GM20000 (cell line): ENCODE results near the gene ABCC11.

Experiments
- DNase-seq: peaks from one replicate; pipeline ENCODE4 v3.0.0; 2012; ENCODE audit warnings: low spot score
- CTCF ChIP-seq: IDR thresholded peaks from 2 replicates; pipeline ENCODE4 v1.5.1; 2012; ENCODE audit warnings: mild to moderate bottlenecking, control low read depth; ENCODE audit errors: extremely low read depth, missing control alignments

Gene ABCC11

DNA sequence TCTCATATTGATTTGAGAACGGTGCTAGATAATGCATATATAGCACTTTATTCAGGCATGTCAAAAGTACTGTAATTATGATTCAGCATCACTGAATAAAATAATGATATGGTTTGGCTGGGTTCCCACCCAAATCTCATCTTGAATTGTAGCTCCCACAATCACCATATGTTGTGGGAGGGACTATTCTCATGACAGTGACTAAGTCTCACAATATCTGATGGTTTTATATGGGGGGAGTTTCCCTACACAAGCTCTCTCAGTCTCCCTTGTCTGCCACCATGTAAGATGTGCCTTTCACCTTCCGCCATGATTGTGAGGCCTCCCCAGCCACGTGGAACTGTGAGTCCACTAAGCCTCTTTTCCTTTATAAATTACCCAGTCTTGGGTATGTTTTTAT, 28.9 kb downstream of the ABCC11 start:
- no peak for TF ChIP-seq CTCF
- no peak for DNase-seq

- no peak for TF ChIP-seq CTCF
- DNase-seq, result no peak
These were observed 29.6 kb downstream of the ABCC11 start for GRCh38 chr16:48217708-48218107.

GRCh38 chr16:48215738-48216137, 31.6 kb downstream of the ABCC11 start:
- no peak for TF ChIP-seq CTCF
- no peak for DNase-seq

DNA sequence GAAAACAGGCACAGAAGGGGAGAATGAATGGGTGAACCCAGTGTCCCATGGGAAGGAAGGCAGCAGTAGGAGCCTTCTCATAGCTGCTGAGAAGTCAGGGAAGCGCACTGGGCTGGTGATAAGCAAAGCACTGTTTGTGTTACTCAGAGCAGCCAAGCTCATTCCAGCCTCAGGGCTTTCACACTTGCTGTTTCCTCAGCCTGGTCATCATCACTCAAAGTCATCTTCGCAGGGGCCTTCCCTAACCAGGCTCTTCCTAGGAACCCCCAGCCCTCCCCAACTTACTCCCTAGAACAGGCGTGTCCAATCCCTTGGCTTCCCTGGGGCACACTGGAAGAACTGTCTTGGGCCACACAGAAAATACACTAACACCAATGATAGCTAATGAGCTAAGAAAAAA, 35.3 kb downstream of the ABCC11 start:
- TF ChIP-seq CTCF, result no peak
- no peak for DNase-seq

- TF ChIP-seq CTCF, result no peak
- DNase-seq, result no peak
These were observed 36.6 kb downstream of the ABCC11 start for GRCh38 chr16:48210747-48211146.

- no peak for TF ChIP-seq CTCF
- no peak for DNase-seq
These were observed 40.6 kb downstream of the ABCC11 start for GRCh38 chr16:48206594-48207242.

DNA sequence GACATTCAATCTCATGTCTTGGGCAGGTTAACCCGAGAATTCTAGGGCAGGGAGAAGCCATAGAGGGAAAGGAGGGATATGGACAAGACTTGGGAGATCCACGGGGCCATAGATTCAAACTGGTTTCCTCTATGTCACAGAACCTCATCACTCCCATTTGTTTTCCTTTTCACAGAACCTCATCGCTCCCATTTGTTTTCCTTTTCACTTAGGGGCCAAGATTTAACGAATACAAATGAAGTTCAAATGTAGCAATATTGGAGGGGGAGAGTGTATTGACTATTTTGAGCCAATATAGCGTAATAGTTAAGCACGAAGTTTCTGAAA, 42.6 kb downstream of the ABCC11 start:
- TF ChIP-seq CTCF, result no peak
- DNase-seq, result no peak
